ENCODE results near the gene PHC2. TPM values are rescaled to one million over a fixed set of nuclear protein-coding genes. Genes with fewer than 3 reads are reported as not detected.

PHC2 gene
- total RNA-seq, 2 experiments from 2014 or later: 37.7 to 39.5 TPM

- CTCF ChIA-PET: no interaction called here
- ATAC-seq (ENCODE audit: poor library complexity) (no peak), DNase-seq (peak in 6 of 14 experiments; percentile 2 to 57 (median 30))
- H3K4me3 Mint-ChIP-seq: no peak overlapping the region
- H3K27me3 ChIP-seq (ENCODE audit: control insufficient read depth in 1 of 2, insufficient read depth in 2 of 2, low read length in 2 of 2): peaks cover 9 to 28% of the 10 kb centered on the region in 2 experiments
- no peaks in the 10 kb centered on the region for H3K36me3 Mint-ChIP-seq (ENCODE audit: low read depth)
- peaks cover 17% of the 10 kb centered on the region for H3K27me3 Mint-ChIP-seq
- H3K4me3 ChIP-seq (ENCODE audit: low read length): peak overlapping the region; percentile 31
- no peaks in the 10 kb centered on the region for H3K9me3 Mint-ChIP-seq
- POLR2A ChIA-PET: no interaction called here
- no peak for TF ChIP-seq CTCF (IDR thresholded peaks at IDR 0.05)
- H3K27ac Mint-ChIP-seq: no peak overlapping the region
- H3K4me1 Mint-ChIP-seq (ENCODE audit: low read depth): peaks cover 4% of the 10 kb centered on the region
- intact Hi-C loops (cut with DNase I, micrococcal nuclease): no loop called here
- H3K36me3 ChIP-seq (ENCODE audit: insufficient read depth, low read length): no peaks in the 10 kb centered on the region
- peaks cover 11% of the 10 kb centered on the region for H3K4me1 ChIP-seq (ENCODE audit: insufficient read depth, low read length)
- no peaks in the 10 kb centered on the region for H3K9me3 ChIP-seq (ENCODE audit: control insufficient read depth in 1 of 2, insufficient read depth in 1 of 2, low read length in 2 of 2)
- H3K27ac ChIP-seq (ENCODE audit: low read depth in 1 of 2, low read length in 2 of 2): no peak overlapping the region
Observed at GRCh38 chr1:33429856-33430691, 821 bp downstream of the PHC2 start.

- Mint-ChIP-seq H3K4me3 (no peak overlapping the region), H3K36me3 (ENCODE audit: low read depth) (no peaks in the 10 kb centered on the region), H3K27me3 (peaks cover 22% of the 10 kb centered on the region), H3K27ac (no peak overlapping the region), H3K9me3 (no peaks in the 10 kb centered on the region), H3K4me1 (ENCODE audit: low read depth) (peaks cover 4% of the 10 kb centered on the region)
- no peak for TF ChIP-seq CTCF (IDR thresholded peaks at IDR 0.05)
- intact Hi-C loops (cut with DNase I, micrococcal nuclease): no loop called here
- no peak for DNase-seq
- H3K27ac ChIP-seq (ENCODE audit: low read depth in 1 of 2, low read length in 2 of 2): no peak overlapping the region
- no peaks in the 10 kb centered on the region for H3K36me3 ChIP-seq (ENCODE audit: insufficient read depth, low read length)
- peaks cover 11% of the 10 kb centered on the region for H3K4me1 ChIP-seq (ENCODE audit: insufficient read depth, low read length)
- POLR2A ChIA-PET: no interaction called here
- ATAC-seq (ENCODE audit: poor library complexity): no peak
- no peaks in the 10 kb centered on the region for H3K9me3 ChIP-seq (ENCODE audit: control insufficient read depth in 1 of 2, insufficient read depth in 1 of 2, low read length in 2 of 2)
- H3K4me3 ChIP-seq (ENCODE audit: low read length): no peak overlapping the region
- H3K27me3 ChIP-seq (ENCODE audit: control insufficient read depth in 1 of 2, insufficient read depth in 2 of 2, low read length in 2 of 2): peaks cover 9 to 28% of the 10 kb centered on the region in 2 experiments
- CTCF ChIA-PET: no interaction called here
Observed at GRCh38 chr1:33429332-33429731, 1.6 kb downstream of the PHC2 start.

- intact Hi-C loops (cut with DNase I, micrococcal nuclease): no loop called here
- Histone ChIP-seq H3K4me3 (ENCODE audit: low read length) (no peak overlapping the region), H3K4me1 (ENCODE audit: insufficient read depth, low read length) (peaks cover 11% of the 10 kb centered on the region), H3K9me3 (ENCODE audit: control insufficient read depth in 1 of 2, insufficient read depth in 1 of 2, low read length in 2 of 2) (no peaks in the 10 kb centered on the region), H3K36me3 (ENCODE audit: insufficient read depth, low read length) (no peaks in the 10 kb centered on the region), H3K27ac (ENCODE audit: low read depth in 1 of 2, low read length in 2 of 2) (no peak overlapping the region), H3K27me3 (ENCODE audit: control insufficient read depth in 1 of 2, insufficient read depth in 2 of 2, low read length in 2 of 2) (peaks cover 9 to 28% of the 10 kb centered on the region in 2 experiments)
- ChIA-PET CTCF (no interaction called here), POLR2A (no interaction called here)
- Mint-ChIP-seq H3K27ac (no peak overlapping the region), H3K27me3 (peaks cover 22% of the 10 kb centered on the region), H3K36me3 (ENCODE audit: low read depth) (no peaks in the 10 kb centered on the region), H3K9me3 (no peaks in the 10 kb centered on the region), H3K4me1 (ENCODE audit: low read depth) (peaks cover 4% of the 10 kb centered on the region), H3K4me3 (no peak overlapping the region)
- DNase-seq: no peak
- TF ChIP-seq CTCF (IDR thresholded peaks at IDR 0.05): no peak
- ATAC-seq (ENCODE audit: poor library complexity): no peak
Observed at GRCh38 chr1:33428661-33429060, 2.2 kb downstream of the PHC2 start.

Measured in CD4-positive, alpha-beta T cell (primary cell).